ENCODE data around the gene GRK5. TPM values are rescaled to one million over a fixed set of nuclear protein-coding genes. Genes with fewer than 3 reads are reported as not detected.

Gene GRK5
- total RNA-seq, 1 experiment from 2014 or later: 2.3 TPM

GRCh38 chr10:119393845-119394244 lies 186.5 kb downstream of the GRK5 start:
- CTCF ChIA-PET: no interaction called here
- no peak for DNase-seq (ENCODE audit: low spot score)
- H3K27ac Mint-ChIP-seq: no peak overlapping the region
- H3K4me1 Mint-ChIP-seq: no peaks in the 10 kb centered on the region
- POLR2A ChIA-PET: no interaction called here
- no peaks in the 10 kb centered on the region for H3K27me3 Mint-ChIP-seq (ENCODE audit: low read depth)
- peaks cover under 1% of the 10 kb centered on the region; the same call in 1 of the 2 replicates for H3K9me3 Mint-ChIP-seq
- no peaks in the 10 kb centered on the region for H3K36me3 Mint-ChIP-seq
- ATAC-seq: no peak
- TF ChIP-seq ZNF416 (CRISPR knock-in tag; IDR thresholded peaks at IDR 0.05) (no peak), RORB (CRISPR knock-in tag; IDR thresholded peaks at IDR 0.05) (no peak), ZNF512 (CRISPR knock-in tag; IDR thresholded peaks at IDR 0.05; ENCODE audit: borderline replicate concordance) (no peak), ESRRA (CRISPR knock-in tag; IDR thresholded peaks at IDR 0.05; ENCODE audit: borderline replicate concordance) (no peak)
- no peak overlapping the region for H3K4me3 Mint-ChIP-seq

GRCh38 chr10:119394657-119395279 lies 187.4 kb downstream of the GRK5 start:
- ChIA-PET CTCF (no interaction called here), POLR2A (no interaction called here)
- no peaks in the 10 kb centered on the region for H3K36me3 Mint-ChIP-seq
- H3K27ac Mint-ChIP-seq: no peak overlapping the region
- no peaks in the 10 kb centered on the region for H3K4me1 Mint-ChIP-seq
- no peaks in the 10 kb centered on the region for H3K9me3 Mint-ChIP-seq
- no peak for ATAC-seq
- no peaks in the 10 kb centered on the region for H3K27me3 Mint-ChIP-seq (ENCODE audit: low read depth)
- TF ChIP-seq NR1H2 (CRISPR knock-in tag; IDR thresholded peaks at IDR 0.05) (no peak), E2F1 (CRISPR knock-in tag; IDR thresholded peaks at IDR 0.05) (no peak), ZNF512 (CRISPR knock-in tag; IDR thresholded peaks at IDR 0.05; ENCODE audit: borderline replicate concordance) (no peak), NR2C2 (CRISPR knock-in tag; IDR thresholded peaks at IDR 0.05) (no peak), ATF1 (CRISPR knock-in tag; IDR thresholded peaks at IDR 0.05) (no peak), ZNF232 (CRISPR knock-in tag; IDR thresholded peaks at IDR 0.05) (no peak), IRF2 (CRISPR knock-in tag; IDR thresholded peaks at IDR 0.05; ENCODE audit: borderline replicate concordance, low read depth) (no peak), TP53 (CRISPR knock-in tag; IDR thresholded peaks at IDR 0.05) (no peak), ESRRA (CRISPR knock-in tag; IDR thresholded peaks at IDR 0.05; ENCODE audit: borderline replicate concordance) (no peak), NFATC4 (CRISPR knock-in tag; IDR thresholded peaks at IDR 0.05) (no peak), RORB (CRISPR knock-in tag; IDR thresholded peaks at IDR 0.05) (no peak), MLX (CRISPR knock-in tag; IDR thresholded peaks at IDR 0.05) (no peak), PREB (CRISPR knock-in tag; IDR thresholded peaks at IDR 0.05; ENCODE audit: borderline replicate concordance) (no peak), ZNF532 (CRISPR knock-in tag; IDR thresholded peaks at IDR 0.05; ENCODE audit: borderline replicate concordance) (no peak), FOXJ3 (CRISPR knock-in tag; IDR thresholded peaks at IDR 0.05; ENCODE audit: borderline replicate concordance) (no peak), EMX1 (CRISPR knock-in tag; IDR thresholded peaks at IDR 0.05) (no peak)
- TF ChIP-seq, protein P1, sequence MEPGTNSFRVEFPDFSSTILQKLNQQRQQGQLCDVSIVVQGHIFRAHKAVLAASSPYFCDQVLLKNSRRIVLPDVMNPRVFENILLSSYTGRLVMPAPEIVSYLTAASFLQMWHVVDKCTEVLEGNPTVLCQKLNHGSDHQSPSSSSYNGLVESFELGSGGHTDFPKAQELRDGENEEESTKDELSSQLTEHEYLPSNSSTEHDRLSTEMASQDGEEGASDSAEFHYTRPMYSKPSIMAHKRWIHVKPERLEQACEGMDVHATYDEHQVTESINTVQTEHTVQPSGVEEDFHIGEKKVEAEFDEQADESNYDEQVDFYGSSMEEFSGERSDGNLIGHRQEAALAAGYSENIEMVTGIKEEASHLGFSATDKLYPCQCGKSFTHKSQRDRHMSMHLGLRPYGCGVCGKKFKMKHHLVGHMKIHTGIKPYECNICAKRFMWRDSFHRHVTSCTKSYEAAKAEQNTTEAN (CRISPR knock-in tag; IDR thresholded peaks at IDR 0.05): no peak
- H3K4me3 Mint-ChIP-seq: no peak overlapping the region
- DNase-seq (ENCODE audit: low spot score): no peak
